ENCODE results near the gene COL6A1.
A peak's percentile ranks its signal among the peaks of the same experiment; 100 is the strongest.

Gene COL6A1

GRCh38 chr21:45941717-45942546, 39.6 kb upstream of the COL6A1 start:
- H3K4me1 ChIP-seq (ENCODE audit: control extremely low read depth in 1 of 4, control insufficient read depth in 4 of 4, insufficient read depth in 4 of 4, low read length in 3 of 4): no peaks in the 10 kb centered on the region
- DNase-seq: no peak
- WGBS (ENCODE audit: insufficient coverage): 92% methylated on average over 25 of the region's 32 CpGs
- peaks cover 0 to 2% (median 0%) of the 10 kb centered on the region in 4 experiments for H3K36me3 ChIP-seq (ENCODE audit: control insufficient read depth in 4 of 4, insufficient read depth in 4 of 4, low read length in 3 of 4)
- no peak overlapping the region for H3K4me3 ChIP-seq (ENCODE audit: control insufficient read depth in 1 of 7, extremely low read depth in 1 of 7, insufficient read depth in 4 of 7, low read depth in 2 of 7, low read length in 6 of 7)
- POLR2A ChIA-PET: no interaction called here
- peaks cover 0 to 25% (median 11%) of the 10 kb centered on the region in 5 experiments for H3K9me3 ChIP-seq (ENCODE audit: control extremely low read depth in 1 of 5, control insufficient read depth in 4 of 5, insufficient read depth in 2 of 5, low read depth in 1 of 5, low read length in 4 of 5)
- no peaks in the 10 kb centered on the region for H3K27me3 ChIP-seq (replicated peaks in 2 of 5; ENCODE audit: control insufficient read depth in 4 of 5, insufficient read depth in 5 of 5, low read length in 4 of 5)
- CTCF ChIA-PET: no interaction called here
- H3K27ac ChIP-seq (ENCODE audit: insufficient read depth in 1 of 2, low read depth in 1 of 2, low read length in 2 of 2, poor library complexity in 1 of 2, severe bottlenecking in 2 of 2): no peak overlapping the region

GRCh38 chr21:45942755-45943629, 38.6 kb upstream of the COL6A1 start:
- no peak overlapping the region for H3K27ac ChIP-seq (ENCODE audit: insufficient read depth in 1 of 2, low read depth in 1 of 2, low read length in 2 of 2, poor library complexity in 1 of 2, severe bottlenecking in 2 of 2)
- peaks cover 0 to 14% (median 6%) of the 10 kb centered on the region in 5 experiments for H3K9me3 ChIP-seq (ENCODE audit: control extremely low read depth in 1 of 5, control insufficient read depth in 4 of 5, insufficient read depth in 2 of 5, low read depth in 1 of 5, low read length in 4 of 5)
- 89% methylated on average over 18 of the region's 20 CpGs for WGBS (ENCODE audit: insufficient coverage)
- H3K4me1 ChIP-seq (ENCODE audit: control extremely low read depth in 1 of 4, control insufficient read depth in 4 of 4, insufficient read depth in 4 of 4, low read length in 3 of 4): no peaks in the 10 kb centered on the region
- ChIA-PET POLR2A (no interaction called here), CTCF (no interaction called here)
- H3K36me3 ChIP-seq (ENCODE audit: control insufficient read depth in 4 of 4, insufficient read depth in 4 of 4, low read length in 3 of 4): peaks cover 0 to 2% (median 0%) of the 10 kb centered on the region in 4 experiments
- no peak overlapping the region for H3K4me3 ChIP-seq (ENCODE audit: control insufficient read depth in 1 of 7, extremely low read depth in 1 of 7, insufficient read depth in 4 of 7, low read depth in 2 of 7, low read length in 6 of 7)
- H3K27me3 ChIP-seq (replicated peaks in 2 of 5; ENCODE audit: control insufficient read depth in 4 of 5, insufficient read depth in 5 of 5, low read length in 4 of 5): peaks cover 0 to 5% (median 0%) of the 10 kb centered on the region in 5 experiments
- DNase-seq: no peak

- no peak overlapping the region for H3K4me3 ChIP-seq (ENCODE audit: control insufficient read depth in 1 of 7, extremely low read depth in 1 of 7, insufficient read depth in 4 of 7, low read depth in 2 of 7, low read length in 6 of 7)
- H3K27ac ChIP-seq (ENCODE audit: insufficient read depth in 1 of 2, low read depth in 1 of 2, low read length in 2 of 2, poor library complexity in 1 of 2, severe bottlenecking in 2 of 2): no peak overlapping the region
- no peaks in the 10 kb centered on the region for H3K4me1 ChIP-seq (ENCODE audit: control extremely low read depth in 1 of 4, control insufficient read depth in 4 of 4, insufficient read depth in 4 of 4, low read length in 3 of 4)
- peaks cover 0 to 9% (median 4%) of the 10 kb centered on the region in 5 experiments for H3K9me3 ChIP-seq (ENCODE audit: control extremely low read depth in 1 of 5, control insufficient read depth in 4 of 5, insufficient read depth in 2 of 5, low read depth in 1 of 5, low read length in 4 of 5)
- peaks cover 0 to 5% (median 0%) of the 10 kb centered on the region in 5 experiments for H3K27me3 ChIP-seq (replicated peaks in 2 of 5; ENCODE audit: control insufficient read depth in 4 of 5, insufficient read depth in 5 of 5, low read length in 4 of 5)
- ChIA-PET CTCF (no interaction called here), POLR2A (no interaction called here)
- peaks cover 0 to 2% (median 0%) of the 10 kb centered on the region in 4 experiments for H3K36me3 ChIP-seq (ENCODE audit: control insufficient read depth in 4 of 4, insufficient read depth in 4 of 4, low read length in 3 of 4)
- 96% methylated on average over 7 of the region's 8 CpGs for WGBS (ENCODE audit: insufficient coverage)
- peak in 2 of 3 donors; percentile 12 to 32 for DNase-seq
Observed at GRCh38 chr21:45943630-45944540, 37.7 kb upstream of the COL6A1 start.

- Histone ChIP-seq H3K9me3 (ENCODE audit: control extremely low read depth in 1 of 5, control insufficient read depth in 4 of 5, insufficient read depth in 2 of 5, low read depth in 1 of 5, low read length in 4 of 5) (peaks cover 0 to 5% (median 4%) of the 10 kb centered on the region in 5 experiments), H3K4me1 (ENCODE audit: control extremely low read depth in 1 of 4, control insufficient read depth in 4 of 4, insufficient read depth in 4 of 4, low read length in 3 of 4) (no peaks in the 10 kb centered on the region), H3K36me3 (ENCODE audit: control insufficient read depth in 4 of 4, insufficient read depth in 4 of 4, low read length in 3 of 4) (peaks cover 0 to 2% (median 0%) of the 10 kb centered on the region in 4 experiments), H3K4me3 (ENCODE audit: control insufficient read depth in 1 of 7, extremely low read depth in 1 of 7, insufficient read depth in 4 of 7, low read depth in 2 of 7, low read length in 6 of 7) (no peak overlapping the region), H3K27me3 (replicated peaks in 2 of 5; ENCODE audit: control insufficient read depth in 4 of 5, insufficient read depth in 5 of 5, low read length in 4 of 5) (peaks cover 0 to 5% (median 0%) of the 10 kb centered on the region in 5 experiments), H3K27ac (ENCODE audit: insufficient read depth in 1 of 2, low read depth in 1 of 2, low read length in 2 of 2, poor library complexity in 1 of 2, severe bottlenecking in 2 of 2) (no peak overlapping the region)
- CTCF ChIA-PET: no interaction called here
- POLR2A ChIA-PET: no interaction called here
- no peak for DNase-seq
- 94% methylated on average over 13 of the region's 14 CpGs for WGBS (ENCODE audit: insufficient coverage)
Observed at GRCh38 chr21:45944601-45945000, 37.0 kb upstream of the COL6A1 start.

GRCh38 chr21:45945066-45945867, 36.3 kb upstream of the COL6A1 start:
- 90% methylated on average over 23 of the region's 24 CpGs for WGBS (ENCODE audit: insufficient coverage)

GRCh38 chr21:45945868-45946210, 35.7 kb upstream of the COL6A1 start:
- Histone ChIP-seq H3K36me3 (ENCODE audit: control insufficient read depth in 4 of 4, insufficient read depth in 4 of 4, low read length in 3 of 4) (no peaks in the 10 kb centered on the region), H3K27me3 (replicated peaks in 2 of 5; ENCODE audit: control insufficient read depth in 4 of 5, insufficient read depth in 5 of 5, low read length in 4 of 5) (peaks cover 0 to 10% (median 0%) of the 10 kb centered on the region in 5 experiments), H3K4me3 (ENCODE audit: control insufficient read depth in 1 of 7, extremely low read depth in 1 of 7, insufficient read depth in 4 of 7, low read depth in 2 of 7, low read length in 6 of 7) (no peak overlapping the region), H3K4me1 (ENCODE audit: control extremely low read depth in 1 of 4, control insufficient read depth in 4 of 4, insufficient read depth in 4 of 4, low read length in 3 of 4) (no peaks in the 10 kb centered on the region), H3K27ac (ENCODE audit: insufficient read depth in 1 of 2, low read depth in 1 of 2, low read length in 2 of 2, poor library complexity in 1 of 2, severe bottlenecking in 2 of 2) (no peak overlapping the region), H3K9me3 (ENCODE audit: control extremely low read depth in 1 of 5, control insufficient read depth in 4 of 5, insufficient read depth in 2 of 5, low read depth in 1 of 5, low read length in 4 of 5) (peaks cover 0 to 4% (median 0%) of the 10 kb centered on the region in 5 experiments)
- no peak for DNase-seq
- CTCF ChIA-PET: no interaction called here
- POLR2A ChIA-PET: no interaction called here
- 98% methylated on average over 11 of the region's 12 CpGs for WGBS (ENCODE audit: insufficient coverage)

More at GRCh38 chr21:45945066-45945867, 36.3 kb upstream of the COL6A1 start:
- H3K27me3 ChIP-seq (replicated peaks in 2 of 5; ENCODE audit: control insufficient read depth in 4 of 5, insufficient read depth in 5 of 5, low read length in 4 of 5): peaks cover 0 to 8% (median 0%) of the 10 kb centered on the region in 5 experiments
- H3K27ac ChIP-seq (ENCODE audit: insufficient read depth in 1 of 2, low read depth in 1 of 2, low read length in 2 of 2, poor library complexity in 1 of 2, severe bottlenecking in 2 of 2): no peak overlapping the region
- H3K4me1 ChIP-seq (ENCODE audit: control extremely low read depth in 1 of 4, control insufficient read depth in 4 of 4, insufficient read depth in 4 of 4, low read length in 3 of 4): no peaks in the 10 kb centered on the region
- no peak overlapping the region for H3K4me3 ChIP-seq (ENCODE audit: control insufficient read depth in 1 of 7, extremely low read depth in 1 of 7, insufficient read depth in 4 of 7, low read depth in 2 of 7, low read length in 6 of 7)
- ChIA-PET CTCF (no interaction called here), POLR2A (no interaction called here)
- no peaks in the 10 kb centered on the region for H3K36me3 ChIP-seq (ENCODE audit: control insufficient read depth in 4 of 4, insufficient read depth in 4 of 4, low read length in 3 of 4)
- peaks cover 0 to 4% (median 1%) of the 10 kb centered on the region in 5 experiments for H3K9me3 ChIP-seq (ENCODE audit: control extremely low read depth in 1 of 5, control insufficient read depth in 4 of 5, insufficient read depth in 2 of 5, low read depth in 1 of 5, low read length in 4 of 5)
- no peak for DNase-seq
